Smooth muscle cell of the coronary artery (primary cell): Measurements from ENCODE around the gene KLHL7. TPM values are rescaled to one million over a fixed set of nuclear protein-coding genes. Genes with fewer than 3 reads are reported as not detected.

ENCODE experiments used
- total RNA-seq: library from RNA; depleted of rRNA; stranded (reverse); fragments of >200 nt; gene quantifications from 2 replicates; pipeline ENCODE4 v1.2.3, GENCODE V29; 2014; ENCODE audit warnings: low replicate concordance

KLHL7 gene
- 30.7 and 35.7 TPM in 2 replicates for total RNA-seq

GRCh38 chr7:23105644-23106056, at the start of gene KLHL7:
Gene KLHL7 (plus strand): TSS chr7:23105785. CDS start chr7:23106027, 242 bp downstream.

GRCh38 chr7:23181684-23182553, 76.3 kb downstream of the KLHL7 start, which contains the start of gene NUP42:
Gene NUP42 (plus strand): TSS chr7:23182048. CDS start chr7:23182086, 38 bp downstream.

Other genes with a start within 250 kb of the KLHL7 start
- gene HYCC1, start 91.7 kb upstream of the KLHL7 start, total RNA-seq: 107 and 164 TPM in 2 replicates
- gene NUP42, start 76.3 kb downstream of the KLHL7 start, total RNA-seq: 17.7 and 26.9 TPM in 2 replicates
- 45.9 and 507 TPM in 2 replicates for gene GPNMB, start 141.0 kb downstream of the KLHL7 start, total RNA-seq
- 52.3 and 92.6 TPM in 2 replicates for gene MALSU1, start 193.6 kb downstream of the KLHL7 start, total RNA-seq